ENCODE data around the gene MLXIP. TPM values are rescaled to one million over a fixed set of nuclear protein-coding genes. Genes with fewer than 3 reads are reported as not detected.

MLXIP gene
- total and polyA plus RNA-seq, 9 of the 15 experiments (the other 6 are each of a cell fraction or from before 2014, with no cell fraction given), result 2.2 to 66.3 (median 18.1) TPM

DNA sequence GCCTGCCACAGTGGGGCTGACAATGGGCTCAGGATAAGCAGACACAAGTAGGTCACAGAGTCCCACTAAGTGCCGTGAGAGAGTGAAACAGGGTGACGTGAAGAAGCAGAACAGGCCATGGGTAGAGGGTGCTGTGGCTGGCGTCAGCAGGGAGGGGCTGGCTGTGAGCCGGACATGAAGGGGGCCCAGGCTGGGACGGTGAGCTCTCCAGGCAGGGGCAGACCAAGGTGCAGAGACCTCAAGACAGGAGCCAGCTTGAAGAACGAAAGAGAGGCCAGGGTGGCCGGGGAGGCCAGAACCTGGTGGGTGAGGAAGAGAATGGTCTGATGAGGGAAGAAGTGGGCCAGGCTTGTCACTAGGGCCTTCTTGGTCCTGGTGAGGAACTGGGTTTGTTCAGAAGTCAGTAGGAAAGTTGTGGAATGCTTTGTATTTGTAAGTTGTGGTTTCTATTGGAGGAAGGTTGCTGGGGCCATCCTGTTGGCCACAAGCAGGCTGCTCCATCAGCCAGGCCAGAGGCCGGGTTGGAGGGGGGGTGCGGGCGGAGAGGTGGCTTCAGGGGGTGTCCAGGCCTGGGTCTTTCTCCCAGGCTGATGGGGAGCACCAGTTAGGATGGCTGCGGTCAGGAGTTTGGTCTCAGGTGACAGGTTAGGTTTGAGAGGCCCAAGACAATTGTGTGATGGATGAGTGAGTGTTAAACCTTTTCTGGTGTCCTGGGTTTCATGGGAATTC, 21.4 kb upstream of the MLXIP start (continued):
- TF ChIP-seq, protein P1, sequence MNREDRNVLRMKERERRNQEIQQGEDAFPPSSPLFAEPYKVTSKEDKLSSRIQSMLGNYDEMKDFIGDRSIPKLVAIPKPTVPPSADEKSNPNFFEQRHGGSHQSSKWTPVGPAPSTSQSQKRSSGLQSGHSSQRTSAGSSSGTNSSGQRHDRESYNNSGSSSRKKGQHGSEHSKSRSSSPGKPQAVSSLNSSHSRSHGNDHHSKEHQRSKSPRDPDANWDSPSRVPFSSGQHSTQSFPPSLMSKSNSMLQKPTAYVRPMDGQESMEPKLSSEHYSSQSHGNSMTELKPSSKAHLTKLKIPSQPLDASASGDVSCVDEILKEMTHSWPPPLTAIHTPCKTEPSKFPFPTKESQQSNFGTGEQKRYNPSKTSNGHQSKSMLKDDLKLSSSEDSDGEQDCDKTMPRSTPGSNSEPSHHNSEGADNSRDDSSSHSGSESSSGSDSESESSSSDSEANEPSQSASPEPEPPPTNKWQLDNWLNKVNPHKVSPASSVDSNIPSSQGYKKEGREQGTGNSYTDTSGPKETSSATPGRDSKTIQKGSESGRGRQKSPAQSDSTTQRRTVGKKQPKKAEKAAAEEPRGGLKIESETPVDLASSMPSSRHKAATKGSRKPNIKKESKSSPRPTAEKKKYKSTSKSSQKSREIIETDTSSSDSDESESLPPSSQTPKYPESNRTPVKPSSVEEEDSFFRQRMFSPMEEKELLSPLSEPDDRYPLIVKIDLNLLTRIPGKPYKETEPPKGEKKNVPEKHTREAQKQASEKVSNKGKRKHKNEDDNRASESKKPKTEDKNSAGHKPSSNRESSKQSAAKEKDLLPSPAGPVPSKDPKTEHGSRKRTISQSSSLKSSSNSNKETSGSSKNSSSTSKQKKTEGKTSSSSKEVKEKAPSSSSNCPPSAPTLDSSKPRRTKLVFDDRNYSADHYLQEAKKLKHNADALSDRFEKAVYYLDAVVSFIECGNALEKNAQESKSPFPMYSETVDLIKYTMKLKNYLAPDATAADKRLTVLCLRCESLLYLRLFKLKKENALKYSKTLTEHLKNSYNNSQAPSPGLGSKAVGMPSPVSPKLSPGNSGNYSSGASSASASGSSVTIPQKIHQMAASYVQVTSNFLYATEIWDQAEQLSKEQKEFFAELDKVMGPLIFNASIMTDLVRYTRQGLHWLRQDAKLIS (CRISPR knock-in tag; IDR thresholded peaks at IDR 0.05), result no peak
- TF ChIP-seq, protein P2, sequence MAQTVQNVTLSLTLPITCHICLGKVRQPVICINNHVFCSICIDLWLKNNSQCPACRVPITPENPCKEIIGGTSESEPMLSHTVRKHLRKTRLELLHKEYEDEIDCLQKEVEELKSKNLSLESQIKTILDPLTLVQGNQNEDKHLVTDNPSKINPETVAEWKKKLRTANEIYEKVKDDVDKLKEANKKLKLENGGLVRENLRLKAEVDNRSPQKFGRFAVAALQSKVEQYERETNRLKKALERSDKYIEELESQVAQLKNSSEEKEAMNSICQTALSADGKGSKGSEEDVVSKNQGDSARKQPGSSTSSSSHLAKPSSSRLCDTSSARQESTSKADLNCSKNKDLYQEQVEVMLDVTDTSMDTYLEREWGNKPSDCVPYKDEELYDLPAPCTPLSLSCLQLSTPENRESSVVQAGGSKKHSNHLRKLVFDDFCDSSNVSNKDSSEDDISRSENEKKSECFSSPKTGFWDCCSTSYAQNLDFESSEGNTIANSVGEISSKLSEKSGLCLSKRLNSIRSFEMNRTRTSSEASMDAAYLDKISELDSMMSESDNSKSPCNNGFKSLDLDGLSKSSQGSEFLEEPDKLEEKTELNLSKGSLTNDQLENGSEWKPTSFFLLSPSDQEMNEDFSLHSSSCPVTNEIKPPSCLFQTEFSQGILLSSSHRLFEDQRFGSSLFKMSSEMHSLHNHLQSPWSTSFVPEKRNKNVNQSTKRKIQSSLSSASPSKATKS (CRISPR knock-in tag; IDR thresholded peaks at IDR 0.05), result no peak
- TF ChIP-seq SIRT6 (IDR thresholded peaks at IDR 0.05; ENCODE audit: low read depth, low read length) (no peak), MCM7 (IDR thresholded peaks at IDR 0.05) (no peak), PYGO2 (tag; IDR thresholded peaks at IDR 0.05) (no peak), BMI1 (IDR thresholded peaks at IDR 0.05; ENCODE audit: low read length) (no peak), NFIC (IDR thresholded peaks at IDR 0.05) (no peak), TARDBP (IDR thresholded peaks at IDR 0.05) (no peak)

All from K562 (cell line).